ENCODE measurements around the gene ZNF385A.

Gene ZNF385A

GRCh38 chr12:54431911-54432814 lies 47.6 kb upstream of the ZNF385A start (continued):
- TF ChIP-seq ZNF530 (tag by site-specific recombination; IDR thresholded peaks at IDR 0.05; ENCODE audit: low read depth) (no peak), ZNF768 (tag by site-specific recombination; IDR thresholded peaks at IDR 0.05) (no peak), ZNF366 (tag by site-specific recombination; conservative IDR thresholded peaks at IDR 0.05) (peak; percentile 28; the same call in 1 of the 2 replicates), PRDM4 (tag by site-specific recombination; IDR thresholded peaks at IDR 0.05) (peak; percentile 16; the same call in 1 of the 2 replicates), ZNF626 (tag by site-specific recombination; IDR thresholded peaks at IDR 0.05) (no peak), ZNF404 (tag by site-specific recombination; IDR thresholded peaks at IDR 0.05) (no peak), SCRT1 (tag by site-specific recombination; IDR thresholded peaks at IDR 0.05; ENCODE audit: borderline replicate concordance) (no peak), ZNF513 (tag by site-specific recombination; IDR thresholded peaks at IDR 0.05) (no peak), ZNF785 (tag by site-specific recombination; IDR thresholded peaks at IDR 0.05) (no peak), ZNF2 (tag by site-specific recombination; IDR thresholded peaks at IDR 0.05) (no peak), SP2 (tag by site-specific recombination; IDR thresholded peaks at IDR 0.05) (peak; percentile 58), ZNF501 (tag by site-specific recombination; IDR thresholded peaks at IDR 0.05) (no peak), EGR2 (tag by site-specific recombination; IDR thresholded peaks at IDR 0.05; ENCODE audit: low read depth) (peak; percentile 99), ZNF830 (tag by site-specific recombination; IDR thresholded peaks at IDR 0.05; ENCODE audit: low read depth) (no peak), ZNF629 (tag by site-specific recombination; IDR thresholded peaks at IDR 0.05) (peak; percentile 74), ZNF121 (tag by site-specific recombination; IDR thresholded peaks at IDR 0.05) (no peak), CTCF (tag by site-specific recombination; IDR thresholded peaks at IDR 0.05) (no peak), ZNF701 (tag by site-specific recombination; IDR thresholded peaks at IDR 0.05) (no peak), PATZ1 (tag by site-specific recombination; IDR thresholded peaks at IDR 0.05) (peak; percentile 41; the same call in 1 of the 2 replicates), ZNF394 (tag by site-specific recombination; IDR thresholded peaks at IDR 0.05; ENCODE audit: borderline replicate concordance) (no peak), ZNF660 (tag by site-specific recombination; IDR thresholded peaks at IDR 0.05) (peak; percentile 24; the same call in 1 of the 2 replicates), ZFP41 (tag by site-specific recombination; IDR thresholded peaks at IDR 0.05; ENCODE audit: borderline replicate concordance) (no peak), ZBTB21 (tag by site-specific recombination; IDR thresholded peaks at IDR 0.05) (no peak), INSM2 (tag by site-specific recombination; IDR thresholded peaks at IDR 0.05) (peak; percentile 54; the same call in 1 of the 2 replicates), ELK4 (IDR thresholded peaks at IDR 0.05; ENCODE audit: borderline replicate concordance, low read depth, low read length) (no peak), SETDB1 (IDR thresholded peaks at IDR 0.05; ENCODE audit: insufficient read length, low read length) (no peak), ZNF16 (tag by site-specific recombination; IDR thresholded peaks at IDR 0.05; ENCODE audit: low read depth) (no peak), ZNF248 (tag by site-specific recombination; IDR thresholded peaks at IDR 0.05) (no peak), TCF7L2 (IDR thresholded peaks at IDR 0.05; ENCODE audit: borderline replicate concordance, low read depth, low read length) (no peak)
